Activated CD8-positive, alpha-beta memory T cell treated with anti-CD3 and anti-CD28 coated beads, Interleukin-2, amount 50 U/mL, for 48 hours (primary cell): ENCODE results near the gene RAP1GAP2.
"Not testable (repeated sequence)": the region's sequence is repeated elsewhere in the genome, so short reads cannot be mapped to it uniquely, and the experiment has no call there.

Experiments
- DNase-seq: peaks from one replicate; pipeline ENCODE4 v3.0.0-alpha.2; 2020

RAP1GAP2 gene

DNA sequence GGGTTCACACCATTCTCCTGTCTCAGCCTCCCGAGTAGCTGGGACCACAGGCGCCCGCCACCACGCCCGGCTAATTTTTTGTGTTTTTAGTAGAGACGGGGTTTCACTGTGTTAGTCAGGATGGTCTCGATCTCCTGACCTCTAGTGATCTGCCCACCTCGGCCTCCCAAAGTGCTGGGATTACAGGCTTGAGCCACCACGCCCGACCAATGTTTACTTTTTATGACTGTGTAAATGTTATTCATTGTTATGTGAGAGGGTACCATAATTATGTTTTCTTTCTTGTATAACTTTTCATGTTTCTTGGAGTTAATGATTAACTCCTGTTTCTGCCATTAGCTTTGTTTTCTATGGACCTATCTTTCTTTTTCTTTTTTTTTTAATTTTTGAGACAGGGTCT lies 94.5 kb downstream of the RAP1GAP2 start:
- DNase-seq = not testable (repeated sequence)

GRCh38 chr17:2892305-2892971 lies 96.2 kb downstream of the RAP1GAP2 start:
- DNase-seq = no peak

DNA sequence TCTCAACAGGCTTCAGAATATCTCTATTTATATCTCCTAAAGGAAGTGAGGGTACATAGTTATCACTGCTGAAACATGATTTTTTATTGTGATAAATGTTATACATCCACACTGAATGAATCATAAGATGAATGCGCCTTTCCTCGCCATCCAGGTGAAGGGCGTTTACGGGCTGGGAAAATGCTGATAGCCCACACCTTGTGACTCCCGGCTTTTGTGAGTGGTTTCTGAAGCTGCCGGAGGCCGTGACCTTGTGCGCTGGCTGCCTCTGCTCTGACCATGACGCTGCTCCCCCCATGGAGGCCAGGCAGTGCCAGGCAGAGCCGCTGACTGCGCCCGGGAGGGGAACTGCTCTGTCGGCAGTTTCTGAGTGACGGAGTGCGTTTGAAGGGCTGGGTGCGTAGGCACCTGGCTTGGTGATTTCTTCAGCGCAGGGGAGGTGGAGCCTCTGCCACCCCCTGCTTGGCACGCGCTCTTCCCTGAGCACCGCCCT lies 97.2 kb downstream of the RAP1GAP2 start:
- no peak for DNase-seq

- DNase-seq = no peak
Measured at GRCh38 chr17:2894782-2895181, 98.5 kb downstream of the RAP1GAP2 start.

DNA sequence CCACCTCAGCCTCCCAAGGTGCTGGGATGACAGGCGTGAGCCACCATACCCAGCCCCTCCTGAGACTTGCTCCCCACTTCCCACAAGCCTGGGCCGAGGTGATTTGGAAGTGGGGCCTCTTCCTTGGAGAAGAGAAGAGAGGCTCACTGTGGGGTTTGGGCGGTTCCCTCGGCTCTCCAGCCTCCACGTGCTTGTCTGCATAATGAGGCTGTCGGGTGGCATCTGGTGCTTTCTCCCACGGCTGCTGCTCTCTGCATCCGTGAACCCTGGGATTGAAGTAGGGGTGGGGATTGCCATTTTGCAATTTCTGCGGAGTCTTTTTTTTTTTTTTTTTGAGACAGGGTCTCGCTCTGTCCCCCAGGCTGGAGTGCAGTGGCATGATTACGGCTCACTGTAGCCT lies 101.4 kb downstream of the RAP1GAP2 start:
- DNase-seq = no peak

GRCh38 chr17:2898255-2898926 lies 102.2 kb downstream of the RAP1GAP2 start:
- no peak for DNase-seq

DNA sequence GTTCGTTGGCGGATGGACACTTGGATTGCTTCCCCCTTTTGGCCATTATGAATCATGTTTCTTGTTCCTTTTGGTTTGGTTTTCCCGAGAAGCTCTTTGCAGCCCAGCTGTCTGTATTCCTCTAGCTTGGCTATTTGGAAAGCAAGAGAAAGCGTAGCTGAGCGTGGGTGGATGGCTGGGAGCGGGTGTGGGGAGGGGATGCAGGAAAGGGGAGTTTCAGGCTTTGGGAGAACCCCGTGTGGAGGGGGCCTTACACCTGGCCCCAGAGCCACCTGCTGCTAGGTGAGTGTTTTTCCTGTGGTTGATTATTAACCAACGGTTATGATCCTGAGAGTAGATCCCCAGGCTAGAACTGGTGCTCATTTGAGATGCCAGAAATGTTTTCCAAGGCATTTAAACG lies 103.7 kb downstream of the RAP1GAP2 start:
- no peak for DNase-seq

DNA sequence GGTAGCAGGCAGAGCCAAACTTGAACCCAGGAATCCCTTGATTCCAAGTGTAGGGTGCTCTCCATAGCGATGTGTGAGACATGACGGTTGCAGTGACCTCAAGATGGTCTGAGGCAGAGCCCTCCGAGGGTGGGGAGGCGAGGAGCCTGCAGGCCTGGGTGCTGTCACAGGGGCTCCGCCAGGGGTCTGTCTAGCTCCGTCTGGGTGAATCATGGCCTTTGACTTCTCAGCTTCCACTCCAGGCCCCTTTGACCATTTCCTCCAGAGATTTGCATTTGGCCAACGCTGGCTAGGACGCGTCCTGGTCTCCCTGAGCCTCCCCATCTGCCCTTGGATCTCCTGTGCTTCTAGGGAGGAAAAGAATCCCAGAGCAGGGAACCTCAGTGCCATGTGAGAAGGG lies 104.6 kb downstream of the RAP1GAP2 start:
- DNase-seq = no peak

GRCh38 chr17:2901582-2901981 lies 105.3 kb downstream of the RAP1GAP2 start:
- no peak for DNase-seq

- DNase-seq = no peak
Measured at GRCh38 chr17:2902546-2902945, 106.3 kb downstream of the RAP1GAP2 start.

DNA sequence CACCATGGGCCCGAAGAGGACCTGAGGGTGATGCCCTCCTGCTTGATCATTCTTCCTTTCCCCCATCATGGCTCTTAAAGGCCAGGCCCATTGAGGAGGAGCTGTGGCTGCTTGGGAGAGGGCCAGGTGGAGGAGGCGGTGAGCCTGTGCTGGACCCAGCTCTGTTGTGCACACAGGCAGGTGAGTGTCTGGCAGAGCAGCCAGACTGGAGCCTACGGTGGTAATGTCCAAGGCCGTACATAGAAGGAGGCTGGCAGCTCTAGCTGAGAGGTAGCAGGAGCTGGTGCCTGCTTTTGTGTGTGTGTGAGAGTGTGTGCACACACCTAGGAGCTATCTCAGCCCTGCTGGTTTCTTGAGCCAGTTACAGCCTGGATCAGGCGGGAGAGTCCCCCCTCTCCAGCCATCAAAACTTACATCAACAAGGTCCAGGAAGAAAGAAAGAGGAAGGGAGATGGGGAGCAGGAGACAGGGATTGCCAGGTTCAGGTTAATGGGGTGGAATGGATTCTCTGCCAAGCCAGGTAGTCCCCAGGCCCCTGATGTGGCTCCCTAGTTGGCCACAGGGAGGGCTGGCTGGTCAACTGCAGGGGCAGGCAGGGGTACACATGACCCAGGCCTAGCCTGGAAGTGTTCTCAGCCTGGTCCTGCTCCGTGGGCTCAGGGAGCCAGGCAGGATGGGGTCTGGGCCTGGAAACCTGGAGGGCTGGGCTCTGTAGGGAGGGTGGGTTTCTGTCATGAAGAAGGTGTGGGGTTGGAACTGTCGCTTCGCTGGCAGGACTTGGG lies 107.1 kb downstream of the RAP1GAP2 start:
- DNase-seq = no peak

DNA sequence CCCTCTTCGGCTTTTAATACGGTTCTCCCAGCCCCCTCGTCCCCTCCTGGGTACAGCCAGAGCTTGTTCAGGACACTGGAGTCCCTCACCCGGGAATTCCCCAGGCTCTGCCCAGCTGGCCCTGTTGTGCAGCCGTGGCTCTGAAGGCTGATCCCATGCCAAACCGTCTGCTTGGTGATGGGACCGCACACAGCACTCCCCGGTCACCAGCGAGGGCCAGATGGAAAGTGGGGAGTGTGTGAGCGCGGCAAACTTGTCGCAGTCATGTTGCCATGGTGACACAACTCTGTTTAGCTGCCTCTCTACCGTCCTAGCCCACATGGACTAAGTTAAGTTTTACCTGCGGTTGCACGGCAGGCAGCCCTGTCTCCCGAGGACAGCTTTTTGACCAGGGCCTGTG lies 107.9 kb downstream of the RAP1GAP2 start:
- no peak for DNase-seq

DNA sequence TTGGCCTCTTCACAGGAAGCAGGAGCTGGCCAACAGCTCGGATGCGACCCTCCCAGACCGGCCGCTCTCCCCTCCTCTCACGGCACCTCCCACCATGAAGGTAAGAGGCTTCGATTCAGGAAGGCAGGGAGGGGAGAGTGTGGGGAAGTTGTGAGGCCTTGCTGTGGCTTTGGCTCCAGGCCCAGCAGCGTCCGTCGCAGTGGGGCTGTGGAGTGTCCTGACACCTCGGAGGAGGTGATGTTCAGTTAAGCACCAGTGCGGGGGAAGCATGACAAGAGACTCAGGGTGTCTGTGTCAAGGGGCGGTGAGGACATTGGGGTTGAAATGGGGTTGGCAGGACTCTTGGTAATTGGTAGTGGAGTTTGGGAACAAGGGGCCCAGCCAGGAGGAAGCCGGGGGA lies 109.0 kb downstream of the RAP1GAP2 start:
- no peak for DNase-seq

DNA sequence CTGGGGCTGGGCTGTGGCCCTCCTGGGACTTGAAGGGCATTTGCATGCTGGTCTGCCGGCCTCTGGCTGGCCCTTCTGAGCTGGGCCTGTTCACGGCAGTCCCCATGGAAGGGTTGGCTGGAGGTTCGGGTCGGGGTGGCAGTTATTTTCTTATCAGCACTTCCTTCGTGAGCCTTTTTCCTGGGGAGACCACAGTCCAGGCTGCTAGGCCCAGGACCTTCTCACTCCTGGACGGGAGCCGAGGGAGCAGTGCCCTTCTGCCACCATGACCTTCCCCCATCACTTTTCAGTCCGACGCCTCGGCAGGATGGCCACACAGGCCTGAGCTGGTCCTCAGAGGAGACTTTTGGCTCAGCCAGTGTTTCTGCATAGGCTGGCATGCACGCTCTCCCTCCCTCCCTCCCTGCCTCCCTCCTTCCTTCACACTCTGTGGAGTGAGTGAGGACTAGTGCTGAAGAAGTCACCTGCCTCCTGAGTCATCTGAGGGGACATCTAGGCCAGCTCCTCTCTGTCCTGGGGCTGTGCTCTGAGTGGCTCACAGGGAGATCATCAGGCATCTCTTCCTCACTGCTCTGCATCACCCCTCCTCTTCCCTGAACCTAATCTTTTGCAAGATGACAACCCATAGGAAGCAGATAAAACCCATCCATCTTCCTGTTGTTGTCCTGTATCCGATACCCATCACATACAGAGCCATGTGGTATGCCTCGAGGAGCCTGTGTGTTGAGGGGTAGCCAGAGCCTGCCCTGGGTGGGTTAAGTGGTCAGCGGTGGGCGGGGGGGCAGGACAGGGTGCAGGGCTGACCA lies 109.7 kb downstream of the RAP1GAP2 start:
- no peak for DNase-seq

GRCh38 chr17:2906901-2907300 lies 110.7 kb downstream of the RAP1GAP2 start:
- no peak for DNase-seq

GRCh38 chr17:2909175-2909845 lies 113.1 kb downstream of the RAP1GAP2 start:
- no peak for DNase-seq

DNA sequence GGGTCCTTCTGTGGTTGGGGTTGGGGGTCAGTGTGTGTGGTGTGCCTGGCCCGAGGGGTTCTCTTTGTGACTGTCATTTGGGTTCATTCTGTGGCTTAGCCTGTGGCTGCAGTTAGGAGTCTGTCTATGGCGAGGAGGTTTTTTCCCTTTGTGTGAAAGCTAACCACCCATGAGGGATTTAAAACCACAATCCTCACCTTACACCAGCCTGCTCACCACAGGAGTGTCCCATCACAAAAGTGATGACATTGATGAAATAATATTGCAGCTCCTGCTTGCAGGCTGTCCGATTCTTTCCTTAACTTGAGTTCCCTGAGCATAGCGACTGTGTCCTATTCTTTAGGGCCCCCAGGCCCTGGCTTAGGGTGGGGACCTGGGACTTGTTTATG lies 113.6 kb downstream of the RAP1GAP2 start:
- no peak for DNase-seq

DNA sequence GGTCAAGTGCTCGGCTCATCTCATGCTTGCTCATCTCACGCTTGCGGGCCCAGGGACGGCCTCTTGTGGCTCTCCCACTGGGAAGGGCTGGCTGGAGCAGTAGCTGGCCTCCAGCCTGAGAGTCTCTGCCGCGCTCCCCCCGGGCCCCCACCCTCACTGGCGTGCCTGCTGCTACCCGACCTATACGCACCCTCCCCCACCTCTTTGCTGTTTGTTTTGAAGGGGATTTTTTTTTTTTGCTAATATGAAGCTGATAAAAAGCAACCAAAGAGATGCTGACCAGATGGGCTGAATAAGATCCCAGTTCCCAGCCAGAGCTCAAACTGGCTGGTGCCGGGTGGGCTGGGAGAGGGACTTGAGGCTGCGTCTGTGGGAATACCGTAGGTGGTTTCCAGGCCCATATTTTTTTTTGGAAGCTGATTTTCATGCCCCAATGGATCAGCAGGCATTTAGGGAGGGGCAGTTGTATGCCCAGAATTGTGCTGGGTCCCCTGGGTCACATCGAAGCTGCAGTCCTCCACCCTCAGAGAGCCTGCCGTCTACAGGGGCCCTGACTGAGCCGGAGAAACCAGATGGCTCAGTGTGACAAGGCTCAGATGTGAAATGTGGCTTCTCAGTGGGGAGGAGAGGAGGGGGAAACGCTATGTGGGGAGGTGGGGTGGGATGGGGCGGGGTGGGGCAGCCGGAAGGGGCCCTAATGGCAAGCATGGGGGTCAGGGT lies 115.0 kb downstream of the RAP1GAP2 start:
- DNase-seq = no peak

GRCh38 chr17:2911755-2912111 lies 115.5 kb downstream of the RAP1GAP2 start:
- DNase-seq = no peak

- DNase-seq = no peak
Measured at GRCh38 chr17:2912754-2913153, 116.5 kb downstream of the RAP1GAP2 start.

- no peak for DNase-seq
Measured at GRCh38 chr17:2916461-2916860, 120.2 kb downstream of the RAP1GAP2 start.

DNA sequence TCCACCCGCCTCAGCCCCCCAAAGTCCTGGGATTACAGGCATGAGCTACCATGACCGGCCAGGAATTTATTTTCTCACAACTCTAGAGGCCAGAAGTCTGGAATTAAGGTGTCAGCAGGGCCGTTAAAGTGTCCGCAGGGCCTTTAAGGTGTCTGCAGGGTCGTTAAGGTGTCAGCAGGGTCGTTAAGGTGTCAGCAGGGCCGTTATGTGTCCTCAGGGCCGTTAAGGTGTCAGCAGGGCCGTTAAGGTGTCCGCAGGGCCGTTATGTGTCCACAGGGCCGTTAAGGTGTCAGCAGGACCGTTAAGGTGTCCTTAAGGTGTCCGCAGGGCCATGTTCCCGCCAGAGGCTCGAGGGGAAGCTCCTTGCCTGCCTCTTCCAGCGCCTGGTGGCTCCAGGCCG lies 125.2 kb downstream of the RAP1GAP2 start:
- DNase-seq = no peak
